HG03139 (cell line): ENCODE data around the gene EFHC2.
"Not testable (repeated sequence)": the region's sequence is repeated elsewhere in the genome, so short reads cannot be mapped to it uniquely, and the experiment has no call there.

Source experiments
- ATAC-seq: cut with Tn5 transposase; IDR thresholded peaks from one replicate; pipeline ENCODE4 v1.9.1; 2021; ENCODE audit not compliant: unreplicated experiment

EFHC2 gene

DNA sequence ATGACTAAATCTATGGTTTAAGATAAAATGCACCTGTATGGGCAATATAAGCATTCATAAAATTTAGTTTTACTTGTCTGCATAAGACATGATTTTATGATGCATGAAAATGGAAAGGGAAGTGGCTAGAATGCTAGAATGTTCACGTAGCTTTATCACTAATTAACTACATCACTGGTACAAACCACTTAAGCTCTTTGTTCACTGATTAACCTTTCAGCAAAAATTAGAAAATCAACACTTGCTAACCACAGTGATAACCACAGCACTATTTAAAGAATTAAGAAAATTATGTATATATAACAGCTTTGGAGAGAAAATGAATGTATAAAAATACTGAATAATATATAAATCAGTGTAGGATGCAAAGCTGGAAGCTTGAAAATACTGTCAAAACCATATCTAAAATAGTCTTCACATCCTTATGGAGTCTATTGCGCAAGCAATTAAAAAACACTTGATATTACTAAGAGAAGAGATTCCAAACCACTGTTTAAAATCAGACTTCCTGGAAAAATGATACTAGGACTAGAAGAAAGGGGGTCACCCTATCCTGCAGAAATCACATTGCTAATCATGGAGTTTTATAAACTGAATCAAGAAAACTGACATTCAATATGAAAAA lies 51.9 kb downstream of the EFHC2 start:
- peak; percentile 63 for ATAC-seq

DNA sequence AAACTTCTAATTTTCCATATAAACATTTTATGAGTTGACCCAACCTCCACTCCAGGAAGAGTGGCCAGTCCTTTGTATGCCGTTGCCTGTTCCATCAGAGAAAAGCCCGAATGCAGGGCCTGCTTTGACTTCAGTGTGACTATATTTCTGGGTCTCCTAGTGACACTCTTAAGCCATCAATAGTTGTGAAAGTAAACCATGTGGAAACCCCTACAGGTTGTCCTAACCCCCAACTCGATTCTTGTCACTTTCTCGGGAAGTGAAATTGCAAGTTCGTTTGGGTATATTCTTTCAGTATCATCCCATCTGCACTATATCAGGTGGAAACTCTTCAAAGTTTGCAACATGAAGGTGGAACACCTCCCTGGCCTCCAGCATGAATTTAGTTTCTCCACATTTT lies 52.8 kb downstream of the EFHC2 start:
- ATAC-seq = no peak

DNA sequence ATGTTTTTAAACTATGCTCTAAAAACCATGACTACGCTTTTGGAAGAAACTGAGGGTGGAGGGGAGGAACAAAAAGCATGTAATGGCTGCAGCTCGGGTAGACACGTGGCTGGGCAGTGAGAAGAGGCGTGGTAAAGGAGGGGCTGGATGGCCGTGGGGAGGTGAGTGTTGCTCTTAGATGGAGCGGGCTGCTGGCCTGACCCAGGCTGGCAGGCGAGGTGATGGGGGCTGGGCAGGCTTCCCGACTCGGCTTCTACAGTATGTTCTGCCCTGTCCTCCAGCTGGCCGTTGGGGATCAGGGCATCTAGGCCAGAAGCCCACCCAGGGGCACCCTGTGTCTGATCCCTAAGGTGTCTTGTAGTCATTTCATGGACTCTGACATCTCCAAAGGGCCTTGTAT lies 60.7 kb downstream of the EFHC2 start:
- ATAC-seq = no peak

DNA sequence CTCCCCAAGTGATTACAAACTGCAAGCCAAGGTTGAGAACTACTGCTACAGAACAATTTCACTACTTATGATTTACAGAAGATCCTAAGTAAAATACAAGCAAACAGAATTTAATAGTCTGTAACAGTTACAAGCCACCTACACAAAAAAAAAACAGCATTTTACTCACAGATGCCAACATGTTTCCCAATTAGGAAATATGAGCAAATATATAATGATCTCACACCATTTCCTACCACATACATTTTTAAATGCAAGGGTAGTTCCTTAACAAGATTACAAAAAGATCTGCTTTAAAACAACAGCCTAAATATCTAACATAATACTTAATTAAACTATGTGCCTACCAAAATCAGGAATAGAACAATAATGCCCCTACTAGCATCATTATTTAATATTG lies 63.4 kb downstream of the EFHC2 start:
- no peak for ATAC-seq

DNA sequence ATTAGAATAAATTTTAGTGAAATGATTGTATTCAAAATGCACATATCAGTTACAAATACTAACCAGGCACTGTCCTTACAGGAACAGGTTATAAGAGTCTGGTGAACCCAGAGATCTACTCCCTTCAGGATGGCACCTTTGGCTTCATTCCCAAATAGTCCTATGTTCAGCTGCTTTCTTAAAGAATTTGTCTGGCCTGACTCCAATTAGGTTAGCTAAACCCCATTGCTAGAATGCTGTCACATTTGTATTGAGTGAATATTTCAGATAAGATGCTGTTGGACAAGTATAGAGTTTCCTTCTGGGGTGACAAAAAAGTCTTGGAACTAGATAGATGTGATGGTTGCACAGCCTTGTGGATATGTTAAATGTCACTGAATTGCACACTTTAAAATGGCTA lies 69.4 kb downstream of the EFHC2 start:
- no peak for ATAC-seq

DNA sequence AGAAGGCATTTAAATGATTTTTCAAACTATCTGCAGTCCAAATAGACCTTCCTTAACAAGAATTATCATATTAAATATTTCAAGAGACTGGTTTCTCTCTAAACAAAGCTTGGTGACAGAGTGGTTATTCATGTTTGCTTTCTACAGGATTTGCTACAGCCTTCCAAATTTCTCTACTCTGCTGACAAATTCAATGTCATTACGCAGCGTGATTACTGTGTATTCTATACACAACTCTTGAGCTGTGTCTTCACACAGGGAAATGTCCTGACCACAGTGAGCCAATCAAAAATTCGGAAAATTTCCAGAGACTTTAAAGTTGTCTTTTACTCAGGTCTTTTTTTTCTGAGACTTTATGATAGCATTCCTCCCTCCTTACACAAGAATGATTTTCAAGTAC lies 75.6 kb downstream of the EFHC2 start:
- no peak for ATAC-seq

DNA sequence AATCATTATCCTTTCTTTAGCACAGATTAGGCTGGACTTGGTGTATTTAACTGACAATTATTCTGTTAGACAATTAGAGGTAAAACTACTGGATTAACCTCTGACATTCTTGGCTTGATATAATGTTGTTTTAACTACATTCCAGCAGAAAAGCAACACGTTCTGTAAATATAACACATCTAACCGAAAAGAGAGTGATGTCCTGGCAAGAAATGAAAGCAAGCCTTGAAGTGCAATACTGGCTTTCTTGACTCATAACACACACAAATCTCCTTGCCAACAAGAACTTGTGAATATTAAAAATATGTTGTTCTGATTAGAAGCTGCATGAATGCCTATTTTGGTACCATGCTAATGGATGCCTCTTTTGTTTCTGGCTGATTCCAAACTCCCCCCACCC lies 76.4 kb downstream of the EFHC2 start:
- no peak for ATAC-seq

DNA sequence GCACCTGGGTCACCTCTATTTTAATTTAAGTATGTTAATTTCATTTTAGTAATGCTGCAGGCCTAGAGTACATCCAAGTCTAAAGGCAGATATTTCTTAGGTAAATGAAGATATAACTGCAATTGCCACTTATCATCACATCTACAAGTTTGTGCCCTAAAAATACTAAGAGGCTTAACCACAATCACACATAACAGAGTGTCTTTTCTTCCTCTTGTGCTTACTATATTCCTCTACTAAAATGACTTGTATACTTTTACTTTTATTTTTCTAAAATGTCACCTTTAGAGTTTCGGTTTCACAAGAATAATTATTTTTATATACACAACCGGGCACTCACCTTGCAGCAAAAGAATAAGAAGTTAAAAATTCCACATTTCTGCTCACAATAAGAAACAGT lies 77.9 kb downstream of the EFHC2 start:
- ATAC-seq = no peak

DNA sequence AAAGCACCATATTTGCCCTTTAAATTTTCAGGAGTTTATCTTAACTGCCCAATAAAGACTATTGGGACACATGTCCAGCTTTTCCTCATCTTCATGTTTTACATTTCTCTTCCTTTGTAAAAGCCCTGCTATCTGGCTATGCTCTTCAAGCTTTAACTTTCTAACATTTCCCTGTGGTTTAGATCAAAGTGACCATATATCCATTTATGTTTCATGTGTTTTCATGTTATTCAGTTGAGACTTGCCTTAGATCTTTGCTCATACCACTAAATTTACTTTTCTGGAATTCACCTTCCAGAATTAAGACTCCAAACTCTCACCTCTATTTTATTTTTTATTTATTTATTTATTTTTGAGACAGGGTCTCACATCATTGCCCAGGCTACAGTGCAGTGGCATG lies 78.5 kb downstream of the EFHC2 start:
- ATAC-seq = no peak

DNA sequence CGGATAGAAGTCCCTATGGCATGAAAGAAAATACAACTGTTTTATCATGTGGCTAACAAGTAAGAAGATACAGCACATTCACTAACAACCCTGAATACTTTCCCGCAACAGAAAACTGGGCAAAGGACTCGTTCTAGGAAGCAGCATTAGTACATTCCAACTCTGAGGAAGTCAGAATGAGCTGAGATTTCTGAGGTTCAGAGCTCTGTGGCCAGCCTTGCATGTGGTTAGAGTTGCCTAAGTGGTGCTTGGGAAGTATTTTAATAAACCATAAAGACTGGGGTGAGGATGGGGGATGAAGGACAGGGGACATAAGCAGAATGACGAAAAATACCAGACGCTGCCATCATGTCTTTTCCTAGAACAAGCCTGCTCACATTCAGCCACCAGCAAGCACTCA lies 82.2 kb downstream of the EFHC2 start:
- ATAC-seq = no peak

DNA sequence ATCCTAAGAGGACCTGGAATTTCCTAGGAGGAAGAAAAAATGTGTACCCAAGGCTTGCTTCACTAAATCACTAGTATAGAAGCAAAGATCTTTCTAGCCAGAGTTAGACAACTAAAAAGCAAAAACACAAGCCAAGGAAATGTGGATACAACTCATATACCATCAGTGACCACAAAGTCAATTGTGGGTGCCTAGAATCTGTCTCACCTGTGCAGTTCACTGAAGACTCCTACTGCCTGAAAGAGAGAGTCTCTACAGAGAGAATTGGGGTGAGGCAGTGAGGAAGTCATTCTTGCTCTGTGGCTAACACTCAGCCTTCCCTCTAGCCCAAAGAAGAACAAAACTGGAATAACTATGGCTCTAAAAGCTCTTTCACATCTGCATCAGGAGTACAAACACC lies 82.9 kb downstream of the EFHC2 start:
- ATAC-seq = no peak

DNA sequence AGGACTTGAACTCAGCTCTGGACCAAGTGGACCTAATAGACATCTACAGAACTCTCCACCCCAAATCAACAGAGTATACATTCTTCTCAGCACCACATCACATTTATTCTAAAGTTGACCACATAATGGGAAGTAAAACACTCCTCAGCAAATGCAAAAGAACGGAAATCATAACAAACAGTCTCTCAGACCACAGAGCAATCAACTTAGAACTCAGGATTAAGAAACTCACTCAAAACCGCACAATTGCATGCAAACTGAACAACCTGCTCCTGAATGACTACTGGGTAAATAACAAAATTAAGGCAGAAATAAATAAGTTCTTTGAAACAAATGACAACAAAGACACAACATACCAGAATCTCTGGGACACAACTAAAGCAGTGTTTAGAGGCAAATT lies 87.7 kb downstream of the EFHC2 start:
- not testable (repeated sequence) for ATAC-seq

DNA sequence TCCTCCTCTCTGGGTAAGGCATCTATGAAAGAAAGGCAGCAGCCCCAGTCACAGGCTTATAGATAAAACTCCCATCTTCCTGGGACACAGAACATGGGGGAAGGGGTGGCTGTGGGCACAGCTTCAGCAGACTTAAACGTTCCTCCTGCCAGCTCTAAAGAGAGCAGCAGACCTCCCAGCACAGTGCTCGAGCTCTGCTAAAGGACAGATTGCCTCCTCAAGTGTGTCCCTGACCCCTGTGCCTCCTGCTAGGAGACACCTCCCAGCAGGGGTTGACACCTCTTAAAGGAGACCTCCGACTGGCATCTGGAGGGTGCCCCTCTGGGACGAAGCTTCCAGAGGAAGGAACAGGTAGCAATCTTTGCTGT lies 89.9 kb downstream of the EFHC2 start:
- no peak for ATAC-seq

DNA sequence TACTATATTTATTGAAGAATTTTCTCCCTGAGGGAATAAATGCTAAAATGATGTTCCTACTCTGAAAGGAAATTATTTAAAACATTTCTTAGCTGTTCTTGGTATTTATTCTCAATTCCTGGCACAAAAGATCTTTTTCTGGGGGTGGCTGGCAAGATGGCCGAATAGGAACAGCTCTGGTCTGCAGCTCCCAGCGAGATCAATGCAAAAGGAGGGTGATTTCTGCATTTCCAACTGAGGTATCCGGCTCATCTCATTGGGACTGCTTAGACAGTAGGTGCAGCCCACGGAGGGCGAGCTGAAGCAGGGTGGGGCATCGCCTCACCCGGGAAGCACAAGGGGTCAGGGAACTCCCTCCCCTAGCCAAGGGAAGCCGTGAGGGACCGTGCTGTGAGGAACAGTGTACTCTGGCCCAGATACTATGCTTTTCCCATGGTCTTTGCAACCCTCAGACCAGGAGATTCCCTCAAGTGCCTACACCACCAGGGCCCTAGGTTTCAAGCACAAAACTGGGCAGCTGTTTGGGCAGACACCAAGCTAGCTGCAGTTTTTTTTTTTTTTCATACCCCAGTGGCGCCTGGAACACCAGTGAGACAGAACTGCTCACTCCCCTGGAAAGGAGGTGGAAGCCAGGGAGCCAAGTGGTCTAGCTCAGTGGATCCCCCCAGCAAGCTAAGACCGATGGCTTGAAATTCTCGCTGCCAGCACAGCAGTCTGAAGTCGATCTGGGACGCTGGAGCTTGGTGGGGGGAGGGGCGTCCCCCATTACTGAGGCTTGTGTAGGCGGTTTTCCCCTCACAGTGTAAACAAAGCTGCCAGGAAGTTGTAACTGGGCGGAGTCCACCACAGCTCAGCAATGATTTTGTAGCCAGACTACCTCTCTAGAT lies 90.5 kb downstream of the EFHC2 start:
- peak; percentile 60 for ATAC-seq

DNA sequence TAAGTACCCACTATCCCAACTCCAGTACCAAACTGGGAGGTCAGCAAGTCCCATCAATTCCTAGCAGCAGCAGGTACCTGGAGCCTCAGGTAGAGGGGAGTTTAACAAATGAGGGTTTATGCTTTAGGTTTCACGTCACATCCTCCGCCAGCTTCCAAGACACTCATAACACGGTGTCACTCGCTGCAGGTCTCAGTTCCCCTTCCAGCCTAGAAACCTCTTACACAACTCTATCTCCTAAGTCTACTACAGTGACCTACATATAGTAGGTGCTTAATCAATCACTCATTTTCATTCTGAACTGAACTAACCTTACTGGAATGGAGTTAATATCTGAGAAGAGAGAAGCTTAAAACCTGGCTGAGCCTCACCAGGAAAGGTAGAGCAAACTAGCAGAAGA lies 96.0 kb downstream of the EFHC2 start:
- no peak for ATAC-seq

DNA sequence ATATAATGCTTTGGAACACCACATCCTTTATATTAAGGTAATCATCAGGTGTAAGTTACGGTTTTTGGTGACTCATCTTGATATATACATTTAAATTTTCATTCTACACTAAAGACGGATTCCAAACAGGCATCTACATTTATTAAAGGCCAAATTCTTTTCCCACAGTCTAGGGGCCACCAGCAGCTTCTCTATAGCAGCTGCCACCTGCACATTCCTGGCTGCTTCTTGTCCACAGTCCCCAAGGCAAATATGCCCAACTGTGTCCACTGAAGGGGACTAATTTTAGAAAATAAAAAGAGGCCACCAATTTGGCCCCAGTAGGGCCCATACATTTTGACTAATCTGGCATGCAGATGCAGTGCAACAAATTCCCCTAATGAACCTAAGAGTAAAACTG lies 96.6 kb downstream of the EFHC2 start:
- no peak for ATAC-seq

DNA sequence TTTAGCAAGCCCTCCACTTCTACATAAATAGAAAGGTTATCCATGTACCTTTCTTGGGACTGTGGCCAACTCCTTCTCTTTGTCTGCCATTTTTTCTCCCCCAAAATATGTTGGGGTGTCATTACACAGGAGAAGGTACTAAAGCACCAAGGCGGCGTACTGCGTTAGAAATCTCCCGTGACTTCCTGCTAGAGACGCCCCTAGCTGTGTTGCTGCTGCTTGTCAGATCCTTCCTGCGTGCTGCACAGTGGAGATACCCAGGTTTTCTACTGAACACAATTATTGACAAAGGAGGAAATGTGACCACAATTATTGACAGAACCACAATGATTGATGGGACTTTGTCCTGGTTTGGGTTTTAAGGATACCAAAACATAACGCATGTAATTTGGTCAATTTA lies 97.7 kb downstream of the EFHC2 start:
- no peak for ATAC-seq

DNA sequence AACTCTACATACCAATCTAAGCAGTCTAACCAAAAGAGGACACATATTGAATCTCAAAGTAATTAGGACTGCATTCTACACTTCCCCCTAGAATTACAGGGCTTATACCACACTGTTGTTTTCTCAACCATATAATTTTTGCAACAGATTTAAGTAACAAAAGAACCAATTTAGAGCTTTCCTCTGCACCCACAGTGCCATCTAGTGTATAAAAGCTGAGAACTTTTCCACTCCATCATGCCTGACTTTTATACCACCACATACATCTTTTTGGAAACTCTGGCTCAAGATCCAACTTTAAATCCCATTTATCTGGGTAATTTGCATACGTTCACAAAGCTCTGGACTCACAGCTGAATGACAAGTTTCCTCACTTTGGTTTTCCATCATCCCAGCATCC lies 99.5 kb downstream of the EFHC2 start:
- no peak for ATAC-seq

DNA sequence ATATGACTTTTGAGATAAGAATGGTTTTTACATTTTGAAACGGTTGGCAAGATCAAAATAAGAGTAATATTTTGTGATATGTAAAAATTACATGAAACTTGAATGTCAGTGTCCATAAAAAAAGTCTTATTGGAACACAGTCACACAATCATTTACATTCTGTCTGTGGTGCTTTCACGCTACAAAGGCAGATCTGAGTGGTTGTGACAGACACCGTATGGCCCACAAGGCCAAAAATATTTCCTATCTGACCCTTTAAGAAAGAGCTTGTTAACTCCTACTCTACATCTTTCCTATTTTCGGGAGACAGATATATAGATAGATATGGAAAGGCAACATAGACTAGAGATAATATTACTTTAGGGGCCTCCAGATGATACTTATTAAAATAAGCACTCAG lies 101.9 kb downstream of the EFHC2 start:
- no peak for ATAC-seq

DNA sequence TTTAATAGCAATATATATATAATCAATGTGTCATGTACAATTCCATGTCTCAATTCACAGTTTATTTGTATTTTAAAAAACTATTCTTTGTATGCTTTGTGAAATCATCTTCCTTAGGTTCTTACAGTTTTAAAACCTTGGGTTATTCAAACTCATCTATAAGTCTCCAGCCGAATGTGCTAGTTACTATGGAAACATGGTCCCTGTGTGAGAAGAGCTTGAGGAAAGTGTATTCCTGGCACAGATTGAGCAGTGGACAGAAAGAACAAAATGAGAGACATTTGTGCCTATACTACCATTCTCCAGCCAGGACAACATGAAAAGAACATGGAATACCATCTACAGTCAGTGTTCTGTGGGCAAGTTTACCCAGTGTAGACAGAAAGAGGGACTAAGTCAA lies 103.4 kb downstream of the EFHC2 start:
- no peak for ATAC-seq

DNA sequence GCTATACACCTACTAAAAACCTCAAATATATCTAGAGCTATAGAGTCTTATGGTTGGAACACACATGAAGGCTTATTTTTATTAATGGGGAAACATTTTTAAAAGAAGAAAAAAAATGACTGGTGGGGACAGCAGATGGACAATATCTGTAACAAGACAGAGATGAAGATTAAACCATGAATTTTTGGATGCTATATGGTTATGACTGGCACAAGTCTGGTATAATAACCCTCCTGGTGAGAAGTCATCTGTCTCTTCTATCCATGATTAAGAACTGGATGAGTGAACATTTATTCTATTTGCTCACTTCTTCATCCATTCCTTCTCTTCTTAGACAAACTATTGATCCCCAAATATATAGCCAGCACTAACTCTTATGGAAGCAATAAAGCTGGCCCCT lies 104.4 kb downstream of the EFHC2 start:
- ATAC-seq = no peak

DNA sequence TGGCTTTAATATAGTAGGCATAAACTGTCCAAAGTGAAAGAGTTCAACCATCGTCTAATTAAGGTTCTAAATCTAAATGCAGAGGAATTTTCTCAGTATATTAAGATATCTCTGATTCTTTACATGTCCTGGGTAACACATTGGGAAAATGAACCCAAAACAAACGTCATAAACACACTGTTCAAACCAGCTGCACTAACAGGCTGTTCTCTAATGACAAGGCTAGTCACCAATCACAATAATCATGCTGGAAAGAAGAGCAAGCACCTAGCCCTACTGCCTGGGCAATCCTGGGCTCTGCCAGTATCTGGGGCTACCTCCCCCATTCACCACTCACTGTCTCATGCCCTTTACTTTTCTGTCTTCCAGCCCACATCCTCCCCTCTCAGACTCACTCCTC lies 107.9 kb downstream of the EFHC2 start:
- ATAC-seq = no peak

DNA sequence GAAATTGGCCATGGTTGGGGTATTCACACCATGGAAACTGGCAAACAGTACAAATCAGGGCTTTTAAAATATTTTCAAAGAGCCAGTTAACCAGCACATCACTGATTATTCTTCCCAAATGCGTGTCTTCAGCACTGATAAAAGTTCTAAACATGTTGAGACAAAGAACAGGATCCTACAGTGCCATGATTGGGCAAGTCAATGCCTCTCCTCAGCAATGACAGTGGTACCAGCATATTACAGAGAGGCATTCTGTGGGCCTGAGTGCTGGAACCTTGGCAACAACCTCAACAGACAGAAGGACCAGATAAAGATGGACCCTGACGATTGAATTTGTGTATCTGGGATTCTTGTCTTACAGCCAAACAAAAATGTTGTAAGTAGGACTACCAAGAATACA lies 108.9 kb downstream of the EFHC2 start:
- ATAC-seq = no peak
